ENCODE measurements around the gene OLFML2A.

GRCh38 chr9:124778575-124779367 lies 1.8 kb downstream of the OLFML2A start:
- TF ChIP-seq ATF2 (CRISPR knock-in tag; IDR thresholded peaks at IDR 0.05) (no peak), CTCF (CRISPR knock-in tag; IDR thresholded peaks at IDR 0.05) (no peak), MYC (CRISPR knock-in tag; IDR thresholded peaks at IDR 0.05; ENCODE audit: borderline replicate concordance) (no peak), YY1 (IDR thresholded peaks at IDR 0.05; ENCODE audit: insufficient read depth, insufficient replicate concordance, low read depth, low read length) (no peak), PRPF4 (IDR thresholded peaks at IDR 0.05; ENCODE audit: low read depth, low read length, poor library complexity, severe bottlenecking) (no peak), U2AF1 (optimal IDR thresholded peaks at IDR 0.05; ENCODE audit: low read depth, low read length) (no peak), BHLHE40 (IDR thresholded peaks at IDR 0.05; ENCODE audit: low read length) (no peak), NPAS2 (CRISPR knock-in tag; IDR thresholded peaks at IDR 0.05; ENCODE audit: borderline replicate concordance) (no peak), MAX (IDR thresholded peaks at IDR 0.05) (no peak)

Measured in HepG2 (cell line).